Mesodermal cell (in vitro differentiated cells): ENCODE measurements around the gene PEAK1.

Experiments used
- H3K27ac ChIP-seq: 2 replicates; pipeline ENCODE4 v1.7.0; 2013; ENCODE audit warnings: mild to moderate bottlenecking, low read depth, low read length, moderate library complexity; ENCODE audit not compliant: severe bottlenecking
- H3K36me3 ChIP-seq: 2 replicates; pipeline ENCODE4 v1.7.1; 2013; ENCODE audit warnings: mild to moderate bottlenecking, low read length, moderate library complexity; ENCODE audit not compliant: control insufficient read depth, insufficient read depth
- H3K4me1 ChIP-seq: one replicate; pipeline ENCODE4 v1.7.1; 2013; ENCODE audit warnings: mild to moderate bottlenecking, low read length; ENCODE audit not compliant: insufficient read depth, control insufficient read depth, poor library complexity, severe bottlenecking
- H3K4me3 ChIP-seq: 2 replicates; pipeline ENCODE4 v1.7.0; 2013; ENCODE audit warnings: low read length, control low read depth, mild to moderate bottlenecking; ENCODE audit not compliant: insufficient read depth, poor library complexity, severe bottlenecking; ENCODE audit errors: extremely low read depth
- H3K9me3 ChIP-seq: 2 replicates; pipeline ENCODE4 v1.7.1; 2013; ENCODE audit warnings: mild to moderate bottlenecking, low read length, moderate library complexity; ENCODE audit not compliant: control insufficient read depth
- WGBS, 2 experiments: methylation state at CpG; one replicate each; pipeline ENCODE4 v1.1.5; 2013; ENCODE audit warnings: missing lambda C conversion rate in 2 of 2; ENCODE audit not compliant: insufficient coverage in 2 of 2; 5-methylcytosine and 5-hydroxymethylcytosine counted together

Gene PEAK1

GRCh38 chr15:77305953-77306352, 114.0 kb downstream of the PEAK1 start:
- Histone ChIP-seq H3K4me3 (no peak overlapping the region), H3K36me3 (no peaks in the 10 kb centered on the region), H3K27ac (no peak overlapping the region), H3K9me3 (no peaks in the 10 kb centered on the region), H3K4me1 (no peaks in the 10 kb centered on the region)
- WGBS, 2 experiments, result no CpG with 5 or more reads among the region's 2 CpGs

GRCh38 chr15:77296773-77297337, 123.0 kb downstream of the PEAK1 start:
- 80% methylated on average over 1 of the region's 2 CpGs; no CpG with 5 or more reads in 1 of the 2 experiments for WGBS, 2 experiments
- Histone ChIP-seq H3K36me3 (no peaks in the 10 kb centered on the region), H3K27ac (no peak overlapping the region), H3K9me3 (no peaks in the 10 kb centered on the region), H3K4me3 (no peak overlapping the region), H3K4me1 (peaks cover 10% of the 10 kb centered on the region)

GRCh38 chr15:77295446-77295845, 124.5 kb downstream of the PEAK1 start:
- Histone ChIP-seq H3K9me3 (no peaks in the 10 kb centered on the region), H3K27ac (no peak overlapping the region), H3K36me3 (no peaks in the 10 kb centered on the region), H3K4me1 (peaks cover 10% of the 10 kb centered on the region), H3K4me3 (no peak overlapping the region)
- WGBS, 2 experiments, result no CpG with 5 or more reads among the region's 2 CpGs

- WGBS, 2 experiments, result 40 to 57% methylated on average over 1 of the region's 1 CpG
- no peak overlapping the region for H3K27ac ChIP-seq
- H3K4me1 ChIP-seq, result peaks cover 10% of the 10 kb centered on the region
- no peak overlapping the region for H3K4me3 ChIP-seq
- H3K36me3 ChIP-seq, result no peaks in the 10 kb centered on the region
- H3K9me3 ChIP-seq, result no peaks in the 10 kb centered on the region
Observed at GRCh38 chr15:77292969-77293558, 126.8 kb downstream of the PEAK1 start.

GRCh38 chr15:77291107-77291506, 128.8 kb downstream of the PEAK1 start:
- Histone ChIP-seq H3K4me1 (peaks cover 10% of the 10 kb centered on the region), H3K9me3 (no peaks in the 10 kb centered on the region), H3K36me3 (no peaks in the 10 kb centered on the region), H3K27ac (no peak overlapping the region), H3K4me3 (no peak overlapping the region)
- no CpG with 5 or more reads among the region's 4 CpGs for WGBS, 2 experiments

- WGBS, 2 experiments, result 100% methylated on average over 1 of the region's 2 CpGs; no CpG with 5 or more reads in 1 of the 2 experiments
- no peak overlapping the region for H3K27ac ChIP-seq
Observed at GRCh38 chr15:77287385-77287784, 132.5 kb downstream of the PEAK1 start.

GRCh38 chr15:77285057-77285997, 134.6 kb downstream of the PEAK1 start:
- Histone ChIP-seq H3K9me3 (no peaks in the 10 kb centered on the region), H3K36me3 (peaks cover 7% of the 10 kb centered on the region), H3K27ac (no peak overlapping the region), H3K4me1 (no peaks in the 10 kb centered on the region), H3K4me3 (no peak overlapping the region)
- 89 to 94% methylated on average over 7 to 8 of the region's 12 CpGs for WGBS, 2 experiments

More at GRCh38 chr15:77287385-77287784, 132.5 kb downstream of the PEAK1 start:
- Histone ChIP-seq H3K4me3 (no peak overlapping the region), H3K9me3 (no peaks in the 10 kb centered on the region), H3K36me3 (peaks cover 7% of the 10 kb centered on the region), H3K4me1 (no peaks in the 10 kb centered on the region)

- Histone ChIP-seq H3K4me1 (no peaks in the 10 kb centered on the region), H3K36me3 (peaks cover 17% of the 10 kb centered on the region), H3K27ac (no peak overlapping the region), H3K9me3 (no peaks in the 10 kb centered on the region), H3K4me3 (no peak overlapping the region)
- 31% methylated on average over 1 of the region's 2 CpGs; no CpG with 5 or more reads in 1 of the 2 experiments for WGBS, 2 experiments
Observed at GRCh38 chr15:77282333-77282732, 137.6 kb downstream of the PEAK1 start.

- Histone ChIP-seq H3K4me1 (no peaks in the 10 kb centered on the region), H3K27ac (no peak overlapping the region), H3K9me3 (no peaks in the 10 kb centered on the region), H3K4me3 (no peak overlapping the region), H3K36me3 (peaks cover 13% of the 10 kb centered on the region)
- no CpG with 5 or more reads among the region's 1 CpG for WGBS, 2 experiments
Observed at GRCh38 chr15:77276943-77277342, 143.0 kb downstream of the PEAK1 start.

GRCh38 chr15:77276096-77276495, 143.8 kb downstream of the PEAK1 start:
- H3K4me3 ChIP-seq, result no peak overlapping the region
- no peak overlapping the region for H3K27ac ChIP-seq
- H3K4me1 ChIP-seq, result no peaks in the 10 kb centered on the region
- peaks cover 13% of the 10 kb centered on the region for H3K36me3 ChIP-seq
- WGBS, 2 experiments, result 83% methylated on average over 2 of the region's 3 CpGs; no CpG with 5 or more reads in 1 of the 2 experiments
- no peaks in the 10 kb centered on the region for H3K9me3 ChIP-seq
